SU-DHL-6 (cell line): ENCODE results near the gene RPS19.

ENCODE experiments used
- H2AFZ ChIP-seq: fragments of 200-600 bp; sonication (generic); 2 replicates; pipeline ENCODE4 v1.6.1; 2014; ENCODE audit warnings: low read depth, mild to moderate bottlenecking, moderate library complexity, mixed read lengths, antibody characterized with exemption, low read length; ENCODE audit not compliant: severe bottlenecking
- H3F3A ChIP-seq: fragments of 200-600 bp; shearing (Covaris generic); 2 replicates; pipeline ENCODE4 v1.6.0; 2016; ENCODE audit warnings: antibody characterized with exemption, mild to moderate bottlenecking; ENCODE audit not compliant: insufficient read depth
- H3K27ac ChIP-seq: fragments of 200-600 bp; sonication (generic); 2 replicates; pipeline ENCODE4 v1.5.1; 2016; ENCODE audit warnings: low read depth, mild to moderate bottlenecking, low read length, moderate library complexity, mixed read lengths
- H3K27me3 ChIP-seq: fragments of 200-600 bp; sonication (generic), shearing (Covaris generic); 2 replicates; pipeline ENCODE4 v1.6.0; 2014; ENCODE audit warnings: mild to moderate bottlenecking, low read length
- H3K36me3 ChIP-seq: fragments of 200-600 bp; sonication (generic); 2 replicates; pipeline ENCODE4 v1.6.1; 2014; ENCODE audit warnings: mild to moderate bottlenecking, low read length, mixed read lengths
- H3K4me2 ChIP-seq: fragments of 300-600, 200-600 bp; shearing (Covaris generic), sonication (generic); 2 replicates; pipeline ENCODE4 v1.6.0; 2014; ENCODE audit warnings: low read length, low read depth, mild to moderate bottlenecking; ENCODE audit not compliant: poor library complexity, severe bottlenecking
- H3K4me3 ChIP-seq: fragments of 200-600 bp; sonication (generic); 2 replicates; pipeline ENCODE4 v1.5.1; 2014; ENCODE audit warnings: antibody characterized with exemption, low read length, mild to moderate bottlenecking, mixed read lengths; ENCODE audit not compliant: insufficient read depth, poor library complexity, severe bottlenecking
- H3K79me2 ChIP-seq: fragments of 200-600 bp; sonication (generic); 2 replicates; pipeline ENCODE4 v1.6.1; 2014; ENCODE audit warnings: mild to moderate bottlenecking, low read length, moderate library complexity; ENCODE audit not compliant: insufficient read depth
- H3K9ac ChIP-seq: fragments of 200-600 bp; sonication (generic); 2 replicates; pipeline ENCODE4 v1.7.0; 2014; ENCODE audit warnings: mild to moderate bottlenecking, low read length
- H3K9me2 ChIP-seq: fragments of 200-600 bp; sonication (generic); replicated peaks from 2 replicates; pipeline ENCODE4 v1.6.1; 2014; ENCODE audit warnings: low read length; ENCODE audit not compliant: insufficient read depth
- H3K9me3 ChIP-seq: fragments of 200-600 bp; sonication (generic); 2 replicates; pipeline ENCODE4 v1.6.1; 2014; ENCODE audit warnings: low read length, mixed read lengths; ENCODE audit not compliant: insufficient read depth
- H4K20me1 ChIP-seq: fragments of 200-600 bp; sonication (generic); 2 replicates; pipeline ENCODE4 v1.6.1; 2014; ENCODE audit warnings: low read depth, mild to moderate bottlenecking, antibody characterized with exemption, low read length, moderate library complexity, mixed read lengths
- EZH2phosphoT487 ChIP-seq: fragments of 200-600 bp; sonication (generic), shearing (Covaris generic); conservative IDR thresholded peaks from 2 replicates; pipeline ENCODE4 v1.6.1; 2018; ENCODE audit warnings: mild to moderate bottlenecking, antibody characterized with exemption, low read length, moderate library complexity, mixed read lengths
- TF ChIP-seq, protein P1 (sequence below): fragments of 200-600 bp; sonication (generic); IDR thresholded peaks from one replicate; pipeline ENCODE4 v1.5.1; 2017; ENCODE audit warnings: antibody characterized with exemption, mild to moderate bottlenecking, low read length, moderate library complexity; ENCODE audit not compliant: insufficient read depth, poor library complexity, severe bottlenecking

The RPS19 gene

DNA sequence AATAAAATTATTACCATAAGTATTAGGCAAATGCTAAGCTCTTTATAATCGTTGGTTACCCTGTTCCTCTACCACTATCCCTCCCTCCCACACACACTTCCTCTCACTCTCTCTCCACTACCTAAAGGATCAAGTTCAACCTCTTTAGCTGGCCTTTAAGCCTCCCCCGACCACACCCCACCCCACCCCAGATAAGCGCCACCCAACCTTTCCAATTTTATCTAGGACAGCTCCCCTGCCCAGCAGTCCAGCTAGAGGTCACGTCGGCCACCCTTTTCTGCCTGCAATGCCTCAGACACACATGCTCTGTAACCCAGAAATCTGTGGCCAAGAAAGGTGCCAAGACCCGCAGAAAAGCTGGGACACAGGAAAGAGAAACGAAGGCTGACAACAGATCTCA lies 16.7 kb upstream of the RPS19 start:
- no peak overlapping the region for H3K9ac ChIP-seq
- TF ChIP-seq EZH2phosphoT487 = no peak
- TF ChIP-seq, protein P1, sequence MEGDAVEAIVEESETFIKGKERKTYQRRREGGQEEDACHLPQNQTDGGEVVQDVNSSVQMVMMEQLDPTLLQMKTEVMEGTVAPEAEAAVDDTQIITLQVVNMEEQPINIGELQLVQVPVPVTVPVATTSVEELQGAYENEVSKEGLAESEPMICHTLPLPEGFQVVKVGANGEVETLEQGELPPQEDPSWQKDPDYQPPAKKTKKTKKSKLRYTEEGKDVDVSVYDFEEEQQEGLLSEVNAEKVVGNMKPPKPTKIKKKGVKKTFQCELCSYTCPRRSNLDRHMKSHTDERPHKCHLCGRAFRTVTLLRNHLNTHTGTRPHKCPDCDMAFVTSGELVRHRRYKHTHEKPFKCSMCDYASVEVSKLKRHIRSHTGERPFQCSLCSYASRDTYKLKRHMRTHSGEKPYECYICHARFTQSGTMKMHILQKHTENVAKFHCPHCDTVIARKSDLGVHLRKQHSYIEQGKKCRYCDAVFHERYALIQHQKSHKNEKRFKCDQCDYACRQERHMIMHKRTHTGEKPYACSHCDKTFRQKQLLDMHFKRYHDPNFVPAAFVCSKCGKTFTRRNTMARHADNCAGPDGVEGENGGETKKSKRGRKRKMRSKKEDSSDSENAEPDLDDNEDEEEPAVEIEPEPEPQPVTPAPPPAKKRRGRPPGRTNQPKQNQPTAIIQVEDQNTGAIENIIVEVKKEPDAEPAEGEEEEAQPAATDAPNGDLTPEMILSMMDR = no peak
- H3K9me2 ChIP-seq = no peaks in the 10 kb centered on the region
- no peaks in the 10 kb centered on the region for H3K27me3 ChIP-seq
- no peak overlapping the region for H3K4me2 ChIP-seq
- H3K79me2 ChIP-seq = no peaks in the 10 kb centered on the region
- no peak overlapping the region for H3K4me3 ChIP-seq
- H3K9me3 ChIP-seq = no peaks in the 10 kb centered on the region
- no peaks in the 10 kb centered on the region for H3F3A ChIP-seq
- no peaks in the 10 kb centered on the region for H3K36me3 ChIP-seq
- H2AFZ ChIP-seq = no peak overlapping the region
- no peaks in the 10 kb centered on the region for H4K20me1 ChIP-seq
- H3K27ac ChIP-seq = no peak overlapping the region

DNA sequence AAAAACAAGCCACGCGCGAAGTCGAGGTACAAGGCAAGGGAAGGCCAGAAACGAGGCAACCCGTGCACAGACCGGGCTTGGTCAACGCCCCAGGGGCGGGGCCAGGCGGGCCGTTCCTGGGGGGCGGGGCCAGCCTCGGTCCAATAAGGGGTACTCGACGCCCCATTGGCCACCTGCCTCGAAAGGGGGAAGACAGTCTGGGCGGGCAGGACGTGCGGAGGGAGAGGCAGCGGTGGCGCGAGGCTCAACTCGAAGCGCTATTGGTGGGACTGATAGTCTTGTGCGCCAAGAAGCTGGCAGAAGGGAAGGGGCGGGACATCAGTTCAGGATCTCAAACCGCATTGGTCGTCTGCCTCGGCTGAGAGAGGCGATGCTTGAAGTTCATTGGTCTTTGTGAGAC lies 15.5 kb upstream of the RPS19 start, which contains the start of gene LYPD4:
Gene LYPD4 (minus strand): TSS at position 83 of the 400 bp plus-strand sequence. CDS start 5,398 bp downstream, outside the sequence.
- no peak within 1 kb of the TSS for H3K27ac ChIP-seq
- H3K9ac ChIP-seq = no peak within 1 kb of the TSS
- no peaks in the 10 kb centered on the region for H3K79me2 ChIP-seq
- no peak within 1 kb of the TSS for H3K4me3 ChIP-seq
- no peaks in the 10 kb centered on the region for H3K36me3 ChIP-seq
- no peaks in the 10 kb centered on the region for H3K27me3 ChIP-seq
- TF ChIP-seq EZH2phosphoT487 = no peak
- TF ChIP-seq, protein P1 = no peak
- no peaks in the 10 kb centered on the region for H3F3A ChIP-seq
- H4K20me1 ChIP-seq = no peaks in the 10 kb centered on the region
- H2AFZ ChIP-seq = no peak within 1 kb of the TSS
- H3K9me2 ChIP-seq = no peaks in the 10 kb centered on the region
- no peaks in the 10 kb centered on the region for H3K9me3 ChIP-seq
- H3K4me2 ChIP-seq = no peak within 1 kb of the TSS

DNA sequence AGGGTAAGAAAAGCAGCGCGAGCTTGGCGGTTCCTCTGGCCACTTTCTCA lies 15.2 kb upstream of the RPS19 start, which contains the start of gene DMRTC2:
Gene DMRTC2 (plus strand): TSS at position 42 of the 50 bp plus-strand sequence. CDS start 2,387 bp downstream, outside the sequence.
- Histone ChIP-seq H2AFZ (no peak within 1 kb of the TSS), H3K4me3 (no peak within 1 kb of the TSS), H3K27me3 (no peaks in the 10 kb centered on the region), H3K4me2 (no peak within 1 kb of the TSS), H3K9me3 (no peaks in the 10 kb centered on the region), H3K36me3 (no peaks in the 10 kb centered on the region), H3K9me2 (no peaks in the 10 kb centered on the region), H3K79me2 (no peaks in the 10 kb centered on the region), H4K20me1 (no peaks in the 10 kb centered on the region), H3F3A (no peaks in the 10 kb centered on the region), H3K27ac (no peak within 1 kb of the TSS), H3K9ac (no peak within 1 kb of the TSS)
- TF ChIP-seq EZH2phosphoT487 = no peak
- TF ChIP-seq, protein P1 = no peak

DNA sequence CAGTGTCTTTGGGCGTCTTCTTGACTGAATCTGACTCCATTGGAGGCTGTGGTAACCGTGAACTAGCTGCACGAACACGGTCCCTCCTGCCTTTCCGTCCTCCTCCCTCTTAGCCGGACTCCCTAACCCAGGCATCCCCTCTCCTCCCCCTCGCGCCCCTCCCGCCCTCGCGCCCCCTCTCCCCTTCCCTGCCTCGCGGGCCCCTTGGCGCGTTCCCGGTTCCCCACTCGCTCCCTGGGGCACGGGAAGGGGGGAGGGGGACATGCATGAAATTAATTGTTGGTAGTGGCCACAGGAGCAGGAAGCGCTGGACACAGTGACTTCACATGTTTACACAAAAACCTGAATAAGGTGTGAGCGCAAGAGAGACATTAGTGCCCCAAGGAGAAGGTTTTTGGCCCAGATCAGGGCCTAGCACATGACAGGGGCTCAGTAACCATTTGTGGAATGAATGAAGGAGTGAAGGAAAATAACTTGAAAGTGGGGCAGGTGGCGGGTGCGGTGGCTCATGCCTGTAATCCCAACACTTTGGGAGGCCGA lies 14.9 kb upstream of the RPS19 start:
- Histone ChIP-seq H3K36me3 (no peaks in the 10 kb centered on the region), H3K9ac (no peak overlapping the region), H3K4me2 (no peak overlapping the region), H4K20me1 (no peaks in the 10 kb centered on the region), H3F3A (no peaks in the 10 kb centered on the region), H3K4me3 (no peak overlapping the region), H2AFZ (no peak overlapping the region), H3K9me3 (no peaks in the 10 kb centered on the region), H3K79me2 (no peaks in the 10 kb centered on the region), H3K27me3 (no peaks in the 10 kb centered on the region), H3K9me2 (no peaks in the 10 kb centered on the region), H3K27ac (no peak overlapping the region)
- TF ChIP-seq, protein P1 = no peak
- no peak for TF ChIP-seq EZH2phosphoT487
